BJ (cell line): ENCODE results near the gene UBAP1. TPM values are rescaled to one million over a fixed set of nuclear protein-coding genes. Genes with fewer than 3 reads are reported as not detected.
"Not testable (repeated sequence)": the region's sequence is repeated elsewhere in the genome, so short reads cannot be mapped to it uniquely, and the experiment has no call there.

Experiments used
- CTCF ChIA-PET: fragments of 350-600 bp; formaldehyde crosslinking; extraction: SDS; loops from one replicate; lab custom pipeline; 2021; ENCODE audit warnings: antibody characterized with exemption, inconsistent platforms; lab: Yijun Ruan, JAX
- POLR2A ChIA-PET: fragments of 300-600 bp; sonication (Branson Sonifier 250); formaldehyde crosslinking; extraction: SDS; loops from one replicate; lab custom pipeline; 2021; ENCODE audit warnings: antibody characterized with exemption; lab: Charles Lee
- DNase-seq: peaks from one replicate; pipeline ENCODE4 v3.0.0-alpha.2; 2011; ENCODE audit warnings: low read depth
- H3K27me3 ChIP-seq: 2 replicates; pipeline ENCODE4 v1.6.0; 2011; ENCODE audit warnings: low read length; ENCODE audit not compliant: control insufficient read depth, insufficient read depth
- H3K36me3 ChIP-seq: 2 replicates; pipeline ENCODE4 v1.5.1; 2011; ENCODE audit warnings: low read length; ENCODE audit not compliant: control insufficient read depth, insufficient read depth
- H3K4me3 ChIP-seq: 2 replicates; pipeline ENCODE4 v1.5.1; 2011; ENCODE audit warnings: low read depth, mild to moderate bottlenecking, control low read depth, low read length
- polyA plus RNA-seq: library from polyadenylated mRNA; depleted of rRNA; stranded (reverse); fragments of >200 nt; gene quantifications from 2 replicates; pipeline ENCODE4 v1.2.3, GENCODE V29; 2011
- TF ChIP-seq, protein P1 (sequence below): IDR thresholded peaks from 2 replicates; pipeline ENCODE4 v1.5.1; 2011; ENCODE audit warnings: low read depth, mild to moderate bottlenecking, control low read depth, inconsistent platforms, low read length, moderate library complexity; ENCODE audit not compliant: insufficient read depth

Gene UBAP1
- polyA plus RNA-seq, 1 experiment: 65.5 TPM

DNA sequence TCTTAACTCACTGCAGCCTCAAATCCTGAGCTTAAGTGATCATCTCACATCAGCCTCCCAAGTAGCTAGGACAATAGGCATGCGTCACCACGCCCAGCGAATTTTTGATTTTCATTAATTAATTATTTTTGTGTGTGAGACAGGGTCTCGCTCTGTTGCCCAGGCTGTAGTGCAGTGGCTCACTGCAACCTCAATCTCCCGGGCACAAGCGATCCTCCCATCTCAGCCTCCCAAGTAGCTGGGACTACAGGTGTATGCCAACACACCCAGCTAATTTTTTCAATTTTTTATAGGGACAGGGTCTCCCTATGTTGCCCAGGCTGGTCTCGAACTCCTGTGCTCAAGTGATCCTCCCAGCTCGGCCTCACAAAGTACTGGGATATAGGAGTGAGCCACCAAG, 41.4 kb downstream of the UBAP1 start:
- Histone ChIP-seq H3K4me3 (no peak overlapping the region), H3K36me3 (no peaks in the 10 kb centered on the region), H3K27me3 (no peaks in the 10 kb centered on the region)
- POLR2A ChIA-PET: no interaction called here
- DNase-seq: no peak
- TF ChIP-seq, protein P1, sequence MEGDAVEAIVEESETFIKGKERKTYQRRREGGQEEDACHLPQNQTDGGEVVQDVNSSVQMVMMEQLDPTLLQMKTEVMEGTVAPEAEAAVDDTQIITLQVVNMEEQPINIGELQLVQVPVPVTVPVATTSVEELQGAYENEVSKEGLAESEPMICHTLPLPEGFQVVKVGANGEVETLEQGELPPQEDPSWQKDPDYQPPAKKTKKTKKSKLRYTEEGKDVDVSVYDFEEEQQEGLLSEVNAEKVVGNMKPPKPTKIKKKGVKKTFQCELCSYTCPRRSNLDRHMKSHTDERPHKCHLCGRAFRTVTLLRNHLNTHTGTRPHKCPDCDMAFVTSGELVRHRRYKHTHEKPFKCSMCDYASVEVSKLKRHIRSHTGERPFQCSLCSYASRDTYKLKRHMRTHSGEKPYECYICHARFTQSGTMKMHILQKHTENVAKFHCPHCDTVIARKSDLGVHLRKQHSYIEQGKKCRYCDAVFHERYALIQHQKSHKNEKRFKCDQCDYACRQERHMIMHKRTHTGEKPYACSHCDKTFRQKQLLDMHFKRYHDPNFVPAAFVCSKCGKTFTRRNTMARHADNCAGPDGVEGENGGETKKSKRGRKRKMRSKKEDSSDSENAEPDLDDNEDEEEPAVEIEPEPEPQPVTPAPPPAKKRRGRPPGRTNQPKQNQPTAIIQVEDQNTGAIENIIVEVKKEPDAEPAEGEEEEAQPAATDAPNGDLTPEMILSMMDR: no peak
- CTCF ChIA-PET: interaction anchor here (1.0 to 1.1 kb wide), 2 partner anchors 9 to 12 kb away, joined by 3 read pairs; no protein-coding TSS in a partner anchor

DNA sequence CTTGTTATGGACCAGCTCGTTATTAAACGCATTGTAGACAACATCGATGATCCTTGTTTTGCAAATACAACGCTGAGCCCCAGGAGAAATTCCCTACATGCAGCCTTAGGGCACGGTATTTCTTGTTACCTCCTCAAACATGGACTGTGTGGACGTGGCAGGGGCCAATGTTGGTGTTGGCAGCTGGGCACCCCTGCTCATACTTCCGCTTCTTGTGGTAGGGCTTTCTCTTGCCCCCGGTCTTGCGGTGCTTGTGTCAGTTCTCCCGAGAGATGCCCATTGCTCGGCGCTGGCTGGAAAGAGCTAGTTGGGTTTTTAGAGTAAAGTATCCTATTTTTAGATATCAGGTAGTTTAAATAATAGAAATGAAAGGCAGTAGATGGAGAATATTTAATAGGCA, 45.5 kb downstream of the UBAP1 start:
- DNase-seq: no peak
- TF ChIP-seq, protein P1: no peak
- ChIA-PET CTCF (interaction anchor here (0.9 kb wide), 1 partner anchor 29 kb away, joined by 3 read pairs; no protein-coding TSS in a partner anchor), POLR2A (no interaction called here)
- Histone ChIP-seq H3K4me3 (no peak overlapping the region), H3K36me3 (no peaks in the 10 kb centered on the region), H3K27me3 (no peaks in the 10 kb centered on the region)

DNA sequence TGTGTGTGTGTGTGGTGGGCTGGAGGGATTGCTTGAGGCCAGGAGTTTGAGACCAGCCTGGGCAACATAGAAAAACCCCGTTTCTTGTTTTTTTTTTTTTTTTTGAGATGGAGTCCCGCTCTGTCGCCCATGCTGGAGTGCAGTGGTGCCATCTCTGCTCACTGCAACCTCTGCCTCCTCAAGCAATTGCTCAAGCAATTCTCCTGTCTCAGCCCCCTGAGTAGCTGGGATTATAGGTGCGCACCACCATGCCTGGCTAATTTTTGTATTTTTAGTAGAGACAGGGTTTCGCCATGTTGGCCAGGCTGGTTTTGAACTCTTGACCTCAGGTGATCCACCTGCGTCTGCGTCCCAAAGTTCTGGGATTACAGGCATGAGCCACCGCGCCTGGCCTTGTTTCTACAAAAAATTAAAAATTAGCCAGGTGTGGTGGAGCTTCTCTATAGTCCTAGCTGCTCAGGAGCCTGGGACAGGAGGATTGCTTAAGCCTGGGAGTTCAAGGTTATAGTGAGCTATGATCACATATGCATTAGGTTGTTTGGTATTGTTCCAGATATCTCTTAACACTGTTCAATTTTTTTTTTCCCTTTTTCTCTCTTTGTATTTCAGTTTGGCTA, 47.4 kb downstream of the UBAP1 start:
- DNase-seq, H3K4me3 ChIP-seq, H3K36me3 ChIP-seq, POLR2A ChIA-PET, H3K27me3 ChIP-seq: not testable (repeated sequence)
- CTCF ChIA-PET: interaction anchor here (1.6 kb wide), 1 partner anchor 26 kb away, joined by 4 read pairs; no protein-coding TSS in a partner anchor

- no peak for DNase-seq
- ChIA-PET CTCF (interaction anchor here (1.1 to 1.6 kb wide), 2 partner anchors 25 to 26 kb away, joined by 3 to 4 read pairs; no protein-coding TSS in a partner anchor), POLR2A (no interaction called here)
- Histone ChIP-seq H3K36me3 (no peaks in the 10 kb centered on the region), H3K27me3 (no peaks in the 10 kb centered on the region), H3K4me3 (no peak overlapping the region)
- TF ChIP-seq, protein P1: no peak
Measured at GRCh38 chr9:34227445-34227844, 48.6 kb downstream of the UBAP1 start.

DNA sequence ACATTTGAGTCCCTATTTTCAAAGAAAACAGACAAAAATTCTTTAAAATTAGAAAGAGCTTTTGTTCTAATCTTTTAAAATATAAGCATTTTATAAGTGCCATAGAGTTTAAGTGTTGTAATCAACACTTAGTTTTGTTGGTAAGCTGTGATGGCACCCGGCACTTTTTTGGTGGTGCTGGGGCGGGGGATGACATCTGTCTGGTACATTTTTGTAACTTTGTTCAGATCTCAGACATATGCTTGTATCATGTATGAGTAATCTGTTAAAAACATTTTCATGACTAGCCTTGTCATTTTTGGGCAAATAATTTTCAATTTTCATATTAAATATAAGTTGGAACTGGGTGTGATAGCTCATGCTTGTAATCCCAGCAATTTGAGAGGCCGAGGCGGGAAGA, 51.7 kb downstream of the UBAP1 start:
- no peak overlapping the region for H3K4me3 ChIP-seq
- TF ChIP-seq, protein P1: no peak
- DNase-seq: no peak
- H3K36me3 ChIP-seq: 0 out of 2 replicates have a peak, but pooled peaks cover 2% of the 10 kb centered on the region
- ChIA-PET CTCF (interaction anchor here (3.0 kb wide), 1 partner anchor 23 kb away, joined by 16 read pairs; no protein-coding TSS in a partner anchor), POLR2A (no interaction called here)
- H3K27me3 ChIP-seq: no peaks in the 10 kb centered on the region
